GM03348 (cell line): ENCODE data around the gene UBASH3A.

Experiments used
- DNase-seq: peaks from one replicate; pipeline ENCODE4 v3.0.0; 2012; ENCODE audit warnings: low spot score

Gene UBASH3A

DNA sequence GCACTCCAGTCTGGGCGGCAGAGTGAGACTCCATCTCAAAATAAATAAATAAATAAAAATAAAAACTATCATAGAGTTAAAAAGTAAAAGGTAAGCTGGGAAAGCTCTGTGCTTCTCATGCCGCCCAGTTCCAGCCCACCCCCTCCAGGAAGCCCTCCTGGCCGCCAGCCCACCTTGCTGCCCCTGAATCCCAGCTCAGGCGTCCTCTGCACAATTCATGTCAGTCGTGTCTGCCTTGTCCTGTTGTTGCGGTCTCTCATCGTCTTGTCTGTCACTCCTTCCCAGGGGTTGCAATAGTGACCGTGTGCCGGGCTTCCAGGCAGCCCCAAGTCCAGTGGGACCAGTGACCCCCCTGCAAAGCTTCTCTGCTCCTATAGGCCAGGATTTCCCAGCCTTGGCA is 48.2 kb downstream of the UBASH3A start:
- DNase-seq, result no peak

DNA sequence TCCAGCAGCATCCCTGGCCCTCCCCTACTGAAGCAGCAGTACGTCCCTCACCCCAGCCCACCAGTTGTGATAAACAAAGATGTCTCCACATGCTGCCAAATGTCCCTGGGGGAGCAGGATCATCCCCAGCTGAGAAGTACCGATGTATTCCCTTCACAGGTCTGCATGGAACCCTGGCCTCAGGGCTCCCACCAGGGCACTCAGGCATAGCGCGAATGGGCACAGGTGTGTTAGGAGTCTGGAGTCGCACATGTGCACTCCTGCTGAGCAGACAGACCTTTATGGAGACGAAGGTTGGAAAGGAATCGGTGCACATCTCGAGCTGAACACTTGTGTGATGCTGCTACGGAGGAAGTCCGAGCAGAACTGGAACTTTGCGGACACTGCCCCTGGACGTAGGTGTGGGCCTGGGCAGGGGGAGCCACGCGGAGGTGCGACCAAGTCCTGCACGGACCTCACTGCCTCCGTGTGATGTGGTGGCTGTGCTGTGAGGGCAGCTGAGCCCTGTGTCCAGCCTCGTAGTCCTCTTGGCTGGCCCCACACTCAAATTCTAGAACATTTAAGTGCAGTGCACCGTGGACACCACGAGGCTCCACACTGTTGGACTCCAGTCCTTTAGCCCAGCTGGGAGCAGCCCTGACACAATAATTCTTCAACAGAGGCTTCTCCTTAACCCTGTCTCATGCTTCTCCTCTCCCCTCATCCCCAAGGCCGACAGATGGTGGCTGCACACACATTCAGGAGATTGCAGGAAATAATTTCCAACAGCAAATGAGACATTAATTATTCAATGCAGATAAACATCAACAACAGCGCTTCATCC is 48.9 kb downstream of the UBASH3A start:
- DNase-seq, result no peak

DNA sequence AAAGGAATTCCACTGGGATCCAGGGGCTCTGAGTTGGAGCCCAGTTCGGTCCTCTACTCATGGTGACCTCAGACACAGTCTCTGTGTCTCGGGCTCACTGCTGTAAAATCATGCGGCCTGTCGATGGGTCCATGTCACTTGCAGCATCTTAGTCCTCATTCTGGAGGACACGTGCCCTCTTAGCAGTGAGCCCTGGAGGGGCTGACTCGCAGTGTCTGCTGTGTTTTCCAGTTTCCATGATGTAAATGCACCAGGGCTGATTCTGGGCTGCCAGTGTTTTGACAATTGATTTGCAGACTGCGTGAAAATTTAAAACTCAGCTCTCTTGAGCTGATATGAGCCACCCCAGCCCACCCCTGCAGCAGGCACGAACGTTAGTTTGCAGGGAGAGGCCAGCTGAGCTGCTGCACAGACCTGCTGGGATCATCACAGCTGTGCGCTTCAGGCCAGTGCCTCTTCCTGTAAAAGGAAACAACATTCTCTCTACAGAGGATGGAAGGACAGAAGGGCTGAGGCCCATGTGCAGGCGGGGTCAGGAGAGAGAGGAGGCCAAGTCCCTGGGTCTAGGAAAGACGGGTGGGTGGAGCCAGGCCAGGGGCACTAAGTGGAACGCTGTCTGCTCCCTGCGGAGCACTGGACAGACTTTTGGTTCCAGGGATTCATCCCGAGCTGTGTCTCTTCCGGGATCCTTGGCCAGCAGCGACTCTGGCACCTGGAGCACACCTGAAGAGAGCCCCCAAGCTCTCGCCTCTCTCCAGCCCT is 49.7 kb downstream of the UBASH3A start:
- DNase-seq, result no peak

DNA sequence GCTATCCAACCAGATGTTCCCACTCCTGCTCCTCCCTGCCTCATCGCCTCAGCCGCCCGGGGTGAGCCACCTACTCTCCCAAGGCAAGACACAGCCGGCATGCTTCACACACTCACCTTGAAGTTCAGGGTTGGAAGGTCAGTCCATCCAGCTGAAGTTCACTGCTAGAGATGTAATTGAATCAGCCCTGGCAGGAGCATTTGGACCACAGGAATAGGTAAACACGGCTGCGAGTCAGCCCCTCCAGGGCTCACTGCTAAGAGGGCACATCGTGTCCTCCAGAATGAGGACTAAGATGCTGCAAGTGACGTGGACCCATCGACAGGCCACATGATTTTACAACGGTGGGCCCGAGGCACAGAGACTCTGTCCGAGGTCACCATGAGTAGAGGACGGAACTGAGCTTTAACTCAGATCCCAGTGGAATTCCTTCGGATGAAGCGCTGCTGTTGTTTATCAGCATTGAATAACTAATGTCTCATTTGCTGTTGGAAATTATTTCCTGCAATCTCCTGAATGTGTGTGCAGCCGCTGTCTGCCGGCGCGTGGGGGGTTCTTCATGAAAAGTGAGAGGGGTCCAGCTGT is 50.4 kb downstream of the UBASH3A start:
- DNase-seq, result no peak

GRCh38 chr21:42454786-42455185 is 51.1 kb downstream of the UBASH3A start:
- no peak for DNase-seq

GRCh38 chr21:42455196-42455595 is 51.5 kb downstream of the UBASH3A start:
- no peak for DNase-seq

DNA sequence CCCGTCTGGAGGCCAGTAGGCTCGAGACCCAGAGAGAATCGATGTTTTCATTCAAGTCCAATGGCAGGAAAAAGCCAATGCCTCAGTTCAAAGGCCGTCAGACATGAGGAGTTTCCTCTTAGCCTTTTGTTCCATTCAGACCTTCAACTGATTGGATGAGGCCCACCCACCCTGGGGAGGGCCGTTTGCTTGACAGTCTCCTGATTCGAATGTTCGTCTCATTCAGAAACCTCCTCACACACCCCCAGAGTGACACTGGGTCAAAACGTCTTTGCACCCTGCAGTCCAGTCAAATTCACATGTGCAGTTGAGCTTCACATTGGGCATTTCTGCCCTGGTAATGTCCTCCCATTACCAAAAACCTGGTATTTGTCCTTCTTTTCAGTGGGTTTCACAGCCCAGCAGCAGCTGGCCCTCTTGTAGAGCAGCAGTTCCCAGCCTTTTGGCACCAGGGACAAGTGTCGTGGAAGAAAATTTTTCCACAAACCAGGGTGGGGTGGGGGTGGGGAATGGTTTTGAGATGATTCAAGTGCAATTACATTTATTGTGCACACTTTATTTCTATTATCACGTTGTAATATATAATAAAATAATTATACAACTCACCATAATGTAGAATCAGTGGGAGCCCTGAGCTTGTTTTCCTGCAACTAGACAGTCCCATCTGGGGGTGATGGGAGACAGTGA is 52.2 kb downstream of the UBASH3A start:
- no peak for DNase-seq

DNA sequence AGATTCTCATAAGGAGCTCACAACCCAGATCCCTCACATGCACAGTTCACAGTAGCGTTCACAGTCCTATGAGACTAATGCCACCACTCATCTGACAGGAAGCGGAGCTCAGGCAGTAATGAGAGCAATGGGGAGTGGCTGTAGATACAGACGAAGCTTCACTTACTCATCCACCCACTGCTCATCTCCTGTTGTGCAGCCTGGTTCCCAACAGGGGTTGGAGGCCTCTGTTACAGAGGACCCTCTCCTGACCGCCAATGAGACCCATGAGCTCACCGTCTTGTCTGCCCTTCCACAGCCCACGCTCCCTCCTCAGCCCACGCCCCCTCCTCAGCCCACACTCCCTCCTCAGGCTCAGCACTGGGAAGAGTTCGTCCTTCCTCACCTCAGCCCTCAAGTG is 52.8 kb downstream of the UBASH3A start:
- no peak for DNase-seq

DNA sequence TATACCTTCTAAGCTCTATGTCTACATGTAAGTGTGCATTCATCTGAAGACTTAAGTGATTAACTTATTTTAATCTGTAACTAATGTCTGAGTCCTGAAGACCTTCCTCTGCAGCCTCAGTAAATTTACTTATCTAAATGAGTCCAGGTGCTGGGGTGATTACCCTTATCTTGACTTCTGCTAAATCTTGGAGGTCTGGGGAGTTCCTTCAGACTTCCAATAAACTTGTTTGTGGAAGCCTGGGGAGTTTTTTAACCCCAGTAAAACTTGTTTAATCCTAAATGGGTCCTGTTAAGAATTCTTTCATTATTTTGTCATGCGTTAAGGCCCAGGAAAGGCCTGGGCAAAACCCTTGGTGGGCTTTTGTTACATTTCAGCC is 55.4 kb downstream of the UBASH3A start:
- DNase-seq, result no peak

DNA sequence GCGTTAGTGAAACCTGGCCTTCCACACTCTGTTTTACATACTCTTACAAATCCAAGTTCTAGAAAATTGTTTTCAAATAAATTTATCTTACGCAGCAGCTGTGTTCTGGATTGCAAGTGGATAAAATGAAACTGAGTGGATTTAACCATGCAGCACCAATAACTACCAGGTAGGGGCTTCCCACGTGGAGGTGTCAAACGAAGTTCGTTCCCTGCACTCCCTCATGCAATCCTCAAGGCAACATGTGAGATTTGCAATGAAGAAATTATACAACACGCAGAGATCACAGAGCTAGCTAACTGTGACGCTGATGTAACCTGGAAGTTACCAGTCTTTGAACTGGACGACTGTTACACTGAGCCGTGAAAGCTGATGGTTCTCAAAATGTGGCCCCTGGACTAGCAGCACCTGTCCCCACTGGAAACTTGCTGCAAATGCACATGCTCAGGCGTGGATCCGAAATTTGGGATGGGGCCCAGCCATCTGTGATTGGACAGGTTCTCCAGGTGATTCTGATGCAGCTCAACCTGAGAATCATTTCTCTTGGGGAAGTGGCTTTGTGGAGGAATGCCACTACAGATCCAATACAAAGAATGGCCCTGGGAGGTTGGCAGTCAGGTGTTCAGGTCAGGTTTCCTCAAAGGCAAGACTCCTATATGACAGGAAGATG is 56.0 kb downstream of the UBASH3A start:
- DNase-seq, result no peak

GRCh38 chr21:42460391-42461184 is 56.9 kb downstream of the UBASH3A start:
- DNase-seq, result no peak

DNA sequence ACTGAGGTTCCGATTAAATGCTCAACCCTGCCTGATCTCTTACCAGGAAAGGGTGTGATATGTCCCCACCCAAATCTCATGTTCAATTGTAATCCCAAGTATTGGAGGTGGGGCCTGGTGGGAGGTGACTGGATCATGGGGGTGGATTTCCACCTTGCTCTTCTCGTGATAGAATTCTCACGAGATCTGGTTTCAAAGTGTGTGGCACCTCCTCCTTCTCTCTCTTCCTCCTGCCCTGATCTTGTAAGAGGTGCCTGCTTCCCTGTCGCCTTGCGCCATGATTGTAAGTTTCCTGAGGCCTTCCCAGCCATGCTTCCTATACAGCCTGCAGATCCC is 57.5 kb downstream of the UBASH3A start:
- DNase-seq, result no peak

- no peak for DNase-seq
Observed at GRCh38 chr21:42461881-42462877, 58.5 kb downstream of the UBASH3A start.

GRCh38 chr21:42463861-42464515 is 60.3 kb downstream of the UBASH3A start:
- DNase-seq, result no peak

DNA sequence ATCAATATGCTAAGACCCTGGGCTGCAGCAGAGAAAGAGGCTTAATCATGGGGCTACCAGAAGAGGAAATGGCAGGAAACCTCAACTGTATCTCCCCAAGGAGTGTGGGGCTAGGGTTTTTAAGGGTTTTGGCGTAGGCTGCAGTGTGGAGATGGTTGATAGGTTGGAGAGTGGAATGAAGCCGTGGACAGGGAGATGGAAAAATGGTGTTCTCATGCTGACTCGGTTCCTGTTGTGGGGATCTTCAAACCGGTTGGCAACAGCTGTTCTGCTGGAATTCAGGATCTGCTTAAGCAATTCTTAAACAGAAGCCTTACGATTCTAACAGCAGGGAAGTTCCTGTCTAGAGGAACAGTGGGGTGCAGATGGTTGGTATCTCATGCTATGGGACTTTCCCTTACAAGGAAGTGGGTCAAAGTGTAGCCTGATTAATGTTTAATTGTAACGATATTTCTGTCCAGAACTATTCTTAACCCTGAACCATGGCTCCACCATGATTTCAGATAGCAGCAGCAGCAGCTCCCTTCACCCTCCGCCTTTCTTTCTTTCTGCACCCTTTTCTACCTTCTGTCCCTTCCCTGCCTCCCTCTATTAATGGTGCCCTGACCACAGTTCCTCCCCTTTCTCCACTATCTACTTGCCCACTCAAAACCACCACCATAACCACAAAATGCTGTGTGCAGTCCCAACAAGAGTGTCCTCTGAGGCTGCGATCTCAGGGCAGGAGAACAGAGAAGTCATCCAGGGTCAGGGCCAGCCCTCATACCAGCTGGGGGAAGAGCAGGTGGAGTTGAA is 61.5 kb downstream of the UBASH3A start:
- no peak for DNase-seq

DNA sequence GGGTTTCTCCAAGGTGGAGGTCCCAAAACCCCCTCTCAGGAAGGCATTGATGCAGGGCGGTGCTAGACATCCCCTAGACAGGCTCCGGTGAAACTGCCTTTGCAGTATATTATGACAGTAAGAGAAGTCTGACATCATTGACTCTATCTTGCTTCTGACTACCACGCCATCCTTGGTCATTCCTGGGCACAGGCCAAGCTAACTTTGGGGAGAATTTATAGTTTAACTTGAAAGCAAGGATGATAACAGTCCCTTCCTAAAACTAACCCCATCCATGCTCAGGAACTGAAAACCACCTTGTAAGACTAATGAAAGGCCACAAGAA is 62.1 kb downstream of the UBASH3A start:
- no peak for DNase-seq

GRCh38 chr21:42466700-42467099 is 63.0 kb downstream of the UBASH3A start:
- DNase-seq, result no peak

DNA sequence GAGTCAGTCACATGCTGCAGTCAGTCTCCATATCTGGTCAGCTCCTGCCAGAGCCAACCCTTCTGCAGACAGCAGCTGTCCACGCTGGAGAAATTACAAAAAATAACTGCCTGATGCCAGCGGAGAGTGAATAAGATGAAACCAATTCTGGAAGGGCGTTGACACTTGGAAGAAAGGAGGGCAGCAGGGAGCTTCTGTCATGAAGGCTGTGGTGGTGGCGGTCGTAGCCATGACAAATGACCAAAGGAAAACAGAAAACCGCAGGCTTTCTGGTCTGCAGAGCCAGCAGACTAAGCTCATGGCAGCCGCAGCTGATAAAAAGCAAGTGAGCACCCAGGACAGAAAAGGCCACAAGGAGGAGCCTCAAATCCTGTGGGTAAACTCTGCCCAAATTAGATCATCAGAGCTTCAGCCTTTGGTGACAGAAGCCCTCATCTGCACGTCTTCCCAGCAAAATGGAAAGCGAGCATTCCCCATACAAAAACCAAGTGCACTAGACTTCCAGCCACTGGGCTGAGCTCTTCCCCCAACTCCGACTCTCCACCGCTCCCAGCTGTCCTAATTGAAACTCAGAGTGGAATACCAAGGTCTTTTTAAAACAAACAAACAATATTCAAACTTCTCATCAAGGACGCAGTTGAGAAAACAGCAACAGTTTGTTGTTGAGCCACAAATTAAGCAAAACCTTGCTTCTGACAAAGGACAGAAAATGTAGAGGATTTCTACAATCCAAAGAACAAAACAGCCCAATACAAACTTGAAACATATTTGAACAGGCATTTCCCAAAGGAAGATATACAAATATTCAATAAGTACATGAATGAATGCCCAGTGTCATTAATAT is 63.7 kb downstream of the UBASH3A start:
- DNase-seq, result no peak
